Loucy (cell line): ENCODE measurements around the gene EME2.

Experiments used
- H2AFZ ChIP-seq: fragments of 200-600 bp; sonication (generic); 2 replicates; pipeline ENCODE4 v1.6.0; 2016; ENCODE audit warnings: antibody characterized with exemption, mild to moderate bottlenecking, low read length, moderate library complexity
- H3F3A ChIP-seq: fragments of 200-600 bp; 2 replicates; pipeline ENCODE4 v1.6.0; 2016; ENCODE audit warnings: antibody characterized with exemption, low read depth, mild to moderate bottlenecking
- H3K27me3 ChIP-seq: fragments of 200-600 bp; sonication (generic); 2 replicates; pipeline ENCODE4 v1.6.1; 2014; ENCODE audit warnings: low read length, mild to moderate bottlenecking; ENCODE audit not compliant: insufficient read depth, poor library complexity, severe bottlenecking
- H3K36me3 ChIP-seq: fragments of 200-600 bp; sonication (generic); 2 replicates; pipeline ENCODE4 v1.6.1; 2016; ENCODE audit warnings: low read length; ENCODE audit not compliant: insufficient read depth
- H3K4me1 ChIP-seq: fragments of 200-600 bp; sonication (generic); 2 replicates; pipeline ENCODE4 v1.5.1; 2014; ENCODE audit warnings: low read length, mild to moderate bottlenecking; ENCODE audit not compliant: insufficient read depth, poor library complexity, severe bottlenecking
- H3K4me2 ChIP-seq: fragments of 200-600 bp; sonication (generic); 2 replicates; pipeline ENCODE4 v1.6.0; 2014; ENCODE audit warnings: antibody characterized with exemption, low read length, low read depth, mild to moderate bottlenecking; ENCODE audit not compliant: poor library complexity, severe bottlenecking
- H3K4me3 ChIP-seq: fragments of 200-600 bp; sonication (generic); 2 replicates; pipeline ENCODE4 v1.5.1; 2014; ENCODE audit warnings: low read length, mild to moderate bottlenecking, mixed read lengths; ENCODE audit not compliant: poor library complexity, severe bottlenecking
- H3K79me2 ChIP-seq: fragments of 200-600 bp; sonication (generic); 2 replicates; pipeline ENCODE4 v1.6.1; 2014; ENCODE audit warnings: low read length; ENCODE audit not compliant: insufficient read depth
- H3K9ac ChIP-seq: fragments of 200-600 bp; sonication (generic); 2 replicates; pipeline ENCODE4 v1.6.0; 2014; ENCODE audit warnings: mild to moderate bottlenecking, low read depth, low read length, moderate library complexity; ENCODE audit not compliant: poor library complexity, severe bottlenecking
- H3K9me2 ChIP-seq: fragments of 200-600 bp; sonication (generic); replicated peaks from 2 replicates; pipeline ENCODE4 v1.6.1; 2016; ENCODE audit warnings: low read depth, low read length, mixed read lengths
- H3K9me3 ChIP-seq: fragments of 200-600 bp; sonication (generic); 2 replicates; pipeline ENCODE4 v1.6.1; 2014; ENCODE audit warnings: mild to moderate bottlenecking, antibody characterized with exemption, low read length, low read depth; ENCODE audit not compliant: insufficient read depth
- H4K20me1 ChIP-seq: fragments of 200-600 bp; sonication (generic); 2 replicates; pipeline ENCODE4 v1.6.0; 2014; ENCODE audit warnings: antibody characterized with exemption, low read length, mild to moderate bottlenecking; ENCODE audit not compliant: insufficient read depth, poor library complexity, severe bottlenecking
- CTCF ChIP-seq: fragments of 200-600 bp; sonication (generic); conservative IDR thresholded peaks from 2 replicates; pipeline ENCODE4 v1.5.1; 2014; ENCODE audit warnings: mild to moderate bottlenecking, antibody characterized with exemption, low read length
- EZH2phosphoT487 ChIP-seq: fragments of 200-600 bp; IDR thresholded peaks from 2 replicates; pipeline ENCODE4 v1.6.1; 2018; ENCODE audit warnings: antibody characterized with exemption, mild to moderate bottlenecking, moderate library complexity, borderline replicate concordance

Gene EME2

GRCh38 chr16:1820946-1821290 lies 48.3 kb downstream of the EME2 start:
- Histone ChIP-seq H3K36me3 (no peaks in the 10 kb centered on the region), H3K27me3 (no peaks in the 10 kb centered on the region), H3K9me3 (no peaks in the 10 kb centered on the region), H4K20me1 (no peaks in the 10 kb centered on the region), H3K79me2 (peaks cover 8% of the 10 kb centered on the region; the same call in 1 of the 2 replicates), H3F3A (no peaks in the 10 kb centered on the region), H3K4me2 (no peak overlapping the region), H3K9ac (no peak overlapping the region), H2AFZ (no peak overlapping the region), H3K4me1 (no peaks in the 10 kb centered on the region), H3K4me3 (no peak overlapping the region), H3K9me2 (no peaks in the 10 kb centered on the region)
- no peak for TF ChIP-seq EZH2phosphoT487
- no peak for TF ChIP-seq CTCF

GRCh38 chr16:1821861-1822611 lies 49.4 kb downstream of the EME2 start:
- Histone ChIP-seq H2AFZ (no peak overlapping the region), H3K4me2 (no peak overlapping the region), H3K79me2 (peaks cover 8% of the 10 kb centered on the region; the same call in 1 of the 2 replicates), H3K9me3 (no peaks in the 10 kb centered on the region), H3K36me3 (no peaks in the 10 kb centered on the region), H3K4me1 (no peaks in the 10 kb centered on the region), H3K4me3 (no peak overlapping the region), H4K20me1 (no peaks in the 10 kb centered on the region), H3K27me3 (no peaks in the 10 kb centered on the region), H3K9me2 (no peaks in the 10 kb centered on the region), H3F3A (no peaks in the 10 kb centered on the region), H3K9ac (no peak overlapping the region)
- TF ChIP-seq EZH2phosphoT487 (no peak), CTCF (no peak)

GRCh38 chr16:1822801-1823200 lies 50.2 kb downstream of the EME2 start:
- Histone ChIP-seq H2AFZ (no peak overlapping the region), H3K4me1 (no peaks in the 10 kb centered on the region), H3K9me3 (no peaks in the 10 kb centered on the region), H3K9me2 (no peaks in the 10 kb centered on the region), H3K4me3 (no peak overlapping the region), H3F3A (no peaks in the 10 kb centered on the region), H3K4me2 (no peak overlapping the region), H4K20me1 (no peaks in the 10 kb centered on the region), H3K79me2 (peaks cover 16% of the 10 kb centered on the region), H3K36me3 (no peaks in the 10 kb centered on the region), H3K9ac (no peak overlapping the region), H3K27me3 (no peaks in the 10 kb centered on the region)
- TF ChIP-seq EZH2phosphoT487 (no peak), CTCF (no peak)
